ENCODE measurements around the gene LYSMD4.

Gene LYSMD4

GRCh38 chr15:99682455-99682854, 50.8 kb downstream of the LYSMD4 start:
- no peaks in the 10 kb centered on the region for H3K4me1 ChIP-seq (ENCODE audit: control insufficient read depth, insufficient read depth, low read length)
- H3K9me3 ChIP-seq (ENCODE audit: control insufficient read depth, low read length), result no peaks in the 10 kb centered on the region
- peaks cover 6% of the 10 kb centered on the region for H3K36me3 ChIP-seq (ENCODE audit: control insufficient read depth, insufficient read depth, low read length)
- WGBS, 2 experiments, result 91 to 97% methylated on average over 1 of the region's 1 CpG
- no peak overlapping the region for H3K4me3 ChIP-seq (ENCODE audit: insufficient read depth, low read depth, low read length)
- no peaks in the 10 kb centered on the region for H3K27me3 ChIP-seq (ENCODE audit: control insufficient read depth, insufficient read depth, low read length, poor library complexity, severe bottlenecking)
- H3K27ac ChIP-seq (ENCODE audit: insufficient read depth, low read depth, low read length, poor library complexity, severe bottlenecking), result no peak overlapping the region

- no peak overlapping the region for H3K27ac ChIP-seq (ENCODE audit: insufficient read depth, low read depth, low read length, poor library complexity, severe bottlenecking)
- H3K4me1 ChIP-seq (ENCODE audit: control insufficient read depth, insufficient read depth, low read length), result no peaks in the 10 kb centered on the region
- H3K9me3 ChIP-seq (ENCODE audit: control insufficient read depth, low read length), result no peaks in the 10 kb centered on the region
- WGBS, 2 experiments, result 100% methylated on average over 1 of the region's 1 CpG
- H3K27me3 ChIP-seq (ENCODE audit: control insufficient read depth, insufficient read depth, low read length, poor library complexity, severe bottlenecking), result no peaks in the 10 kb centered on the region
- no peak overlapping the region for H3K4me3 ChIP-seq (ENCODE audit: insufficient read depth, low read depth, low read length)
- H3K36me3 ChIP-seq (ENCODE audit: control insufficient read depth, insufficient read depth, low read length), result peaks cover 6% of the 10 kb centered on the region
These were observed 51.2 kb downstream of the LYSMD4 start for GRCh38 chr15:99681990-99682389.

GRCh38 chr15:99680276-99680675, 53.0 kb downstream of the LYSMD4 start:
- Histone ChIP-seq H3K36me3 (ENCODE audit: control insufficient read depth, insufficient read depth, low read length) (peaks cover 7% of the 10 kb centered on the region), H3K4me1 (ENCODE audit: control insufficient read depth, insufficient read depth, low read length) (no peaks in the 10 kb centered on the region), H3K4me3 (ENCODE audit: insufficient read depth, low read depth, low read length) (no peak overlapping the region), H3K27ac (ENCODE audit: insufficient read depth, low read depth, low read length, poor library complexity, severe bottlenecking) (no peak overlapping the region), H3K27me3 (ENCODE audit: control insufficient read depth, insufficient read depth, low read length, poor library complexity, severe bottlenecking) (no peaks in the 10 kb centered on the region), H3K9me3 (ENCODE audit: control insufficient read depth, low read length) (no peaks in the 10 kb centered on the region)

GRCh38 chr15:99677540-99678134, 55.6 kb downstream of the LYSMD4 start:
- Histone ChIP-seq H3K27me3 (ENCODE audit: control insufficient read depth, insufficient read depth, low read length, poor library complexity, severe bottlenecking) (no peaks in the 10 kb centered on the region), H3K9me3 (ENCODE audit: control insufficient read depth, low read length) (no peaks in the 10 kb centered on the region), H3K4me1 (ENCODE audit: control insufficient read depth, insufficient read depth, low read length) (no peaks in the 10 kb centered on the region), H3K4me3 (ENCODE audit: insufficient read depth, low read depth, low read length) (no peak overlapping the region), H3K27ac (ENCODE audit: insufficient read depth, low read depth, low read length, poor library complexity, severe bottlenecking) (no peak overlapping the region), H3K36me3 (ENCODE audit: control insufficient read depth, insufficient read depth, low read length) (peaks cover 8% of the 10 kb centered on the region)
- WGBS, 2 experiments, result 99 to 100% methylated on average over 3 of the region's 4 CpGs
